ENCODE measurements around the gene SPEN. TPM values are rescaled to one million over a fixed set of nuclear protein-coding genes. Genes with fewer than 3 reads are reported as not detected.
A peak's percentile ranks its signal among the peaks of the same experiment; 100 is the strongest.
"Not testable (repeated sequence)": the region's sequence is repeated elsewhere in the genome, so short reads cannot be mapped to it uniquely, and the experiment has no call there.

SPEN gene
- total RNA-seq, 1 donor from 2014 or later = 35.0 TPM

DNA sequence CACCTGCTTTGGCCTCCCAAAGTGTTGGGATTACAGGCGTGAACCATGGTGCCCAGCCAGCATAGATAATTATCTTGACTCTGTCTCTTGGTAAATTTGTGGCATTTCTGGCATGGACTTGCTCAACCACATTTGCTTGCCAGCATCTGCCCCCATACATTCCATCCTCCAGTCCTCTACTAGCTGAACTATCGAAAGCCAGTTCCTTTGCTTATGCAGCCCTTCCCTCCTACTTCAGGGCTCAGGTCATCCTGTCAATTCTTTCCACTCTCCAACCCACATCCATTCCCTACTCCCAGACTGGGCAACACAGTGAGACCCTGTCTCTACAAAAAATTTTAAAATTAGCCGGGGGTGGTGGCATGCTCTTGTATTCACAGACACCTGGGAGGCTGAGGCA lies 27.0 kb upstream of the SPEN start:
- H3K4me3 ChIP-seq (ENCODE audit: insufficient read depth, low read depth, low read length) = no peak overlapping the region
- no peak overlapping the region for H3K4me3 Mint-ChIP-seq (ENCODE audit: unreplicated experiment)
- no peak overlapping the region for H3K9ac ChIP-seq (ENCODE audit: low read length)
- no peaks in the 10 kb centered on the region for H3K4me1 ChIP-seq (ENCODE audit: insufficient read depth, low read length)
- DNase-seq (ENCODE audit: low read depth) (peak; percentile 41), FAIRE-seq (no peak)
- TF ChIP-seq, protein P1, sequence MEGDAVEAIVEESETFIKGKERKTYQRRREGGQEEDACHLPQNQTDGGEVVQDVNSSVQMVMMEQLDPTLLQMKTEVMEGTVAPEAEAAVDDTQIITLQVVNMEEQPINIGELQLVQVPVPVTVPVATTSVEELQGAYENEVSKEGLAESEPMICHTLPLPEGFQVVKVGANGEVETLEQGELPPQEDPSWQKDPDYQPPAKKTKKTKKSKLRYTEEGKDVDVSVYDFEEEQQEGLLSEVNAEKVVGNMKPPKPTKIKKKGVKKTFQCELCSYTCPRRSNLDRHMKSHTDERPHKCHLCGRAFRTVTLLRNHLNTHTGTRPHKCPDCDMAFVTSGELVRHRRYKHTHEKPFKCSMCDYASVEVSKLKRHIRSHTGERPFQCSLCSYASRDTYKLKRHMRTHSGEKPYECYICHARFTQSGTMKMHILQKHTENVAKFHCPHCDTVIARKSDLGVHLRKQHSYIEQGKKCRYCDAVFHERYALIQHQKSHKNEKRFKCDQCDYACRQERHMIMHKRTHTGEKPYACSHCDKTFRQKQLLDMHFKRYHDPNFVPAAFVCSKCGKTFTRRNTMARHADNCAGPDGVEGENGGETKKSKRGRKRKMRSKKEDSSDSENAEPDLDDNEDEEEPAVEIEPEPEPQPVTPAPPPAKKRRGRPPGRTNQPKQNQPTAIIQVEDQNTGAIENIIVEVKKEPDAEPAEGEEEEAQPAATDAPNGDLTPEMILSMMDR (IDR thresholded peaks at IDR 0.05; ENCODE audit: insufficient read depth, low read depth, low read length) = no peak
- no peak for TF ChIP-seq EZH2 (IDR thresholded peaks at IDR 0.05; ENCODE audit: insufficient read depth, low read length)
- H4K20me1 ChIP-seq (ENCODE audit: insufficient read depth, low read length) = no peaks in the 10 kb centered on the region
- H3K4me2 ChIP-seq (ENCODE audit: low read length) = no peak overlapping the region
- H3K4me1 Mint-ChIP-seq (ENCODE audit: low read depth, unreplicated experiment) = peaks cover 2% of the 10 kb centered on the region
- no peaks in the 10 kb centered on the region for H3K9me3 ChIP-seq (ENCODE audit: insufficient read depth, low read depth, low read length)
- H3K27me3 ChIP-seq (ENCODE audit: insufficient read depth, low read length) = no peaks in the 10 kb centered on the region
- H3K36me3 Mint-ChIP-seq (ENCODE audit: low read depth, unreplicated experiment) = peaks cover 2% of the 10 kb centered on the region
- H3K36me3 ChIP-seq (ENCODE audit: insufficient read depth, low read length) = no peaks in the 10 kb centered on the region
- H3K79me2 ChIP-seq (ENCODE audit: insufficient read depth, low read length) = no peaks in the 10 kb centered on the region
- H3K27ac Mint-ChIP-seq (ENCODE audit: unreplicated experiment) = no peak overlapping the region
- H2AFZ ChIP-seq (ENCODE audit: low read depth, low read length) = no peak overlapping the region
- no peaks in the 10 kb centered on the region for H3K27me3 Mint-ChIP-seq (ENCODE audit: low read depth, unreplicated experiment)
- H3K9me3 Mint-ChIP-seq (ENCODE audit: unreplicated experiment) = no peaks in the 10 kb centered on the region
- H3K27ac ChIP-seq (ENCODE audit: low read depth, low read length) = no peak overlapping the region

GRCh38 chr1:15825800-15826199 lies 21.7 kb upstream of the SPEN start:
- no peak for TF ChIP-seq EZH2 (IDR thresholded peaks at IDR 0.05; ENCODE audit: insufficient read depth, low read length)
- no peak overlapping the region for H3K4me3 Mint-ChIP-seq (ENCODE audit: unreplicated experiment)
- Histone ChIP-seq H3K4me1 (ENCODE audit: insufficient read depth, low read length) (no peaks in the 10 kb centered on the region), H3K36me3 (ENCODE audit: insufficient read depth, low read length) (no peaks in the 10 kb centered on the region), H3K27ac (ENCODE audit: low read depth, low read length) (no peak overlapping the region), H3K4me3 (ENCODE audit: insufficient read depth, low read depth, low read length) (no peak overlapping the region), H2AFZ (ENCODE audit: low read depth, low read length) (no peak overlapping the region), H3K9me3 (ENCODE audit: insufficient read depth, low read depth, low read length) (no peaks in the 10 kb centered on the region), H3K79me2 (ENCODE audit: insufficient read depth, low read length) (no peaks in the 10 kb centered on the region), H3K4me2 (ENCODE audit: low read length) (no peak overlapping the region), H3K27me3 (ENCODE audit: insufficient read depth, low read length) (no peaks in the 10 kb centered on the region), H4K20me1 (ENCODE audit: insufficient read depth, low read length) (no peaks in the 10 kb centered on the region), H3K9ac (ENCODE audit: low read length) (no peak overlapping the region)
- H3K36me3 Mint-ChIP-seq (ENCODE audit: low read depth, unreplicated experiment) = no peaks in the 10 kb centered on the region
- peaks cover 3% of the 10 kb centered on the region for H3K4me1 Mint-ChIP-seq (ENCODE audit: low read depth, unreplicated experiment)
- no peak overlapping the region for H3K27ac Mint-ChIP-seq (ENCODE audit: unreplicated experiment)
- H3K27me3 Mint-ChIP-seq (ENCODE audit: low read depth, unreplicated experiment) = no peaks in the 10 kb centered on the region
- no peaks in the 10 kb centered on the region for H3K9me3 Mint-ChIP-seq (ENCODE audit: unreplicated experiment)
- FAIRE-seq (peak; percentile 49), DNase-seq (ENCODE audit: low read depth) (peak; percentile 43)

DNA sequence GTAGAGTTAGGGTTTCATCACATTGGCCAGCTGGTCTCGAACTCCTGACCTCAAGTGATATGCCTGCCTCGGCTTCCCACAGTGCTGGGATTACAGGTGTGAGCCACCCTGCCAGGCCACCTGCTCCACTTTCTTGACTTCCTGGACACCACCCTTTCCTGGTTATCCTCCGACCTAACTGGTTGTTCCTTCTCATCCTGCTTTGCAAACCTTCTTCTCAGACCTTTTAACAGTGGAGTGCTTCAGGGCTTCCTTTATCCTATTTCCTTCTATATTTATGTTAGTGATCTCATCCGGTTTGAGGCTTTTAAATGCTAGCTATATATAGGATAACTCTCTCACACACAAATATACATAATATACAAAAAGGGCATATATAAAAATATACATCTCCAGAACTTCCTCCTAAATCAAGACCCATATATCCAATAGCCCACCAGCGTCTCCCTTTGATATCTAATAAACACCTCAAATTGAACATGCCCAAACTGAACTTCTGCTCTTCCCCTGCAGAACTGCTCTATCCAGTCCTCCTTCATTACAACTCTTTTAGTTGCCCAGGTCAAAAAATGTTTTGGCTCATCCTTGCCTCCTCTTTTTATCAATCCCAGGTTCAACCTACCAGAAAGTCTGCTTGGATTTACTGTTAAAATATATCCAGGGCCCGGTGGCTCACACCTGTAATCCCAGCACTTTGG lies 20.5 kb upstream of the SPEN start:
- Histone ChIP-seq H3K79me2 (ENCODE audit: insufficient read depth, low read length) (no peaks in the 10 kb centered on the region), H3K9ac (ENCODE audit: low read length) (no peak overlapping the region), H4K20me1 (ENCODE audit: insufficient read depth, low read length) (no peaks in the 10 kb centered on the region), H3K27ac (ENCODE audit: low read depth, low read length) (no peak overlapping the region), H3K27me3 (ENCODE audit: insufficient read depth, low read length) (no peaks in the 10 kb centered on the region), H3K4me3 (ENCODE audit: insufficient read depth, low read depth, low read length) (no peak overlapping the region), H3K4me2 (ENCODE audit: low read length) (no peak overlapping the region), H2AFZ (ENCODE audit: low read depth, low read length) (no peak overlapping the region), H3K4me1 (ENCODE audit: insufficient read depth, low read length) (no peaks in the 10 kb centered on the region), H3K9me3 (ENCODE audit: insufficient read depth, low read depth, low read length) (no peaks in the 10 kb centered on the region), H3K36me3 (ENCODE audit: insufficient read depth, low read length) (no peaks in the 10 kb centered on the region)
- Mint-ChIP-seq H3K27ac (ENCODE audit: unreplicated experiment) (no peak overlapping the region), H3K4me1 (ENCODE audit: low read depth, unreplicated experiment) (peaks cover 6% of the 10 kb centered on the region), H3K27me3 (ENCODE audit: low read depth, unreplicated experiment) (no peaks in the 10 kb centered on the region), H3K9me3 (ENCODE audit: unreplicated experiment) (no peaks in the 10 kb centered on the region), H3K36me3 (ENCODE audit: low read depth, unreplicated experiment) (peaks cover 1% of the 10 kb centered on the region), H3K4me3 (ENCODE audit: unreplicated experiment) (no peak overlapping the region)
- FAIRE-seq (no peak), DNase-seq (ENCODE audit: low read depth) (no peak)
- TF ChIP-seq, protein P1 (IDR thresholded peaks at IDR 0.05; ENCODE audit: insufficient read depth, low read depth, low read length) = no peak
- TF ChIP-seq EZH2 (IDR thresholded peaks at IDR 0.05; ENCODE audit: insufficient read depth, low read length) = no peak

GRCh38 chr1:15827567-15827966 lies 19.9 kb upstream of the SPEN start:
- not testable (repeated sequence) for H3K4me2 ChIP-seq (ENCODE audit: low read length); H3K4me1 Mint-ChIP-seq (ENCODE audit: low read depth, unreplicated experiment); H3K27ac Mint-ChIP-seq (ENCODE audit: unreplicated experiment); DNase-seq (ENCODE audit: low read depth); H3K9me3 ChIP-seq (ENCODE audit: insufficient read depth, low read depth, low read length); H4K20me1 ChIP-seq (ENCODE audit: insufficient read depth, low read length); H3K4me3 Mint-ChIP-seq (ENCODE audit: unreplicated experiment); H2AFZ ChIP-seq (ENCODE audit: low read depth, low read length); FAIRE-seq; H3K4me1 ChIP-seq (ENCODE audit: insufficient read depth, low read length); H3K36me3 ChIP-seq (ENCODE audit: insufficient read depth, low read length); H3K27me3 ChIP-seq (ENCODE audit: insufficient read depth, low read length); H3K4me3 ChIP-seq (ENCODE audit: insufficient read depth, low read depth, low read length); H3K27ac ChIP-seq (ENCODE audit: low read depth, low read length); H3K79me2 ChIP-seq (ENCODE audit: insufficient read depth, low read length); H3K9me3 Mint-ChIP-seq (ENCODE audit: unreplicated experiment); H3K36me3 Mint-ChIP-seq (ENCODE audit: low read depth, unreplicated experiment); H3K27me3 Mint-ChIP-seq (ENCODE audit: low read depth, unreplicated experiment); H3K9ac ChIP-seq (ENCODE audit: low read length)

- not testable (repeated sequence) for H3K9ac ChIP-seq (ENCODE audit: low read length); H3K9me3 ChIP-seq (ENCODE audit: insufficient read depth, low read depth, low read length); H3K4me2 ChIP-seq (ENCODE audit: low read length); H3K36me3 ChIP-seq (ENCODE audit: insufficient read depth, low read length); H3K27ac Mint-ChIP-seq (ENCODE audit: unreplicated experiment); H3K4me1 Mint-ChIP-seq (ENCODE audit: low read depth, unreplicated experiment); H3K9me3 Mint-ChIP-seq (ENCODE audit: unreplicated experiment); H2AFZ ChIP-seq (ENCODE audit: low read depth, low read length); H3K4me1 ChIP-seq (ENCODE audit: insufficient read depth, low read length); H3K36me3 Mint-ChIP-seq (ENCODE audit: low read depth, unreplicated experiment); H3K27me3 ChIP-seq (ENCODE audit: insufficient read depth, low read length); H3K4me3 Mint-ChIP-seq (ENCODE audit: unreplicated experiment); H3K27ac ChIP-seq (ENCODE audit: low read depth, low read length); H3K27me3 Mint-ChIP-seq (ENCODE audit: low read depth, unreplicated experiment); DNase-seq (ENCODE audit: low read depth); H3K4me3 ChIP-seq (ENCODE audit: insufficient read depth, low read depth, low read length); FAIRE-seq; H4K20me1 ChIP-seq (ENCODE audit: insufficient read depth, low read length)
- peaks cover 12% of the 10 kb centered on the region for H3K79me2 ChIP-seq (ENCODE audit: insufficient read depth, low read length)
These were observed 18.6 kb upstream of the SPEN start for GRCh38 chr1:15828931-15829330.

Data from astrocyte (in vitro differentiated cells and primary cell).